ENCODE results near the gene IFT20.

- TF ChIP-seq CTCF (IDR thresholded peaks at IDR 0.05), result no peak
- TF ChIP-seq POLR2A (IDR thresholded peaks at IDR 0.05), result no peak
Measured at GRCh38 chr17:28325211-28325610, 10.1 kb downstream of the IFT20 start.
